A549 (cell line): ENCODE results near the gene SYCE3.

Experiments
- CHD4 ChIP-seq: fragments of 200-600 bp; sonication (generic); IDR thresholded peaks from 2 replicates; pipeline ENCODE4 v1.6.1; 2016; ENCODE audit warnings: antibody characterized with exemption, mild to moderate bottlenecking, borderline replicate concordance
- CTCF ChIP-seq: fragments of >200 bp; sonication (Bioruptor Twin); formaldehyde crosslinking; IDR thresholded peaks from 3 replicates; pipeline ENCODE4 v1.5.1; 2016
- EP300 ChIP-seq, 2 experiments: fragments of >200 bp; sonication (Bioruptor Twin); formaldehyde crosslinking; IDR thresholded peaks; 2 replicates in 1 of 2; 3 replicates in 1 of 2; pipeline ENCODE4 v1.6.1; 2016 to 2017
- HOXA7 ChIP-seq: fragments of 250-450 bp; sonication (Bioruptor Pico); IDR thresholded peaks from 2 replicates; pipeline ENCODE4 v1.5.0; 2020; ENCODE audit warnings: mild to moderate bottlenecking, moderate library complexity
- HOXB13 ChIP-seq: fragments of 250-450 bp; sonication (Bioruptor Pico); IDR thresholded peaks from 2 replicates; pipeline ENCODE4 v1.5.0; 2020; ENCODE audit warnings: low read depth, mild to moderate bottlenecking, moderate library complexity
- KDM5A ChIP-seq: fragments of 200-600 bp; sonication (generic); IDR thresholded peaks from 2 replicates; pipeline ENCODE4 v1.6.1; 2016; ENCODE audit warnings: antibody characterized with exemption, mild to moderate bottlenecking
- MAX ChIP-seq: IDR thresholded peaks from 2 replicates; pipeline ENCODE4 v1.6.1; 2012
- MAZ ChIP-seq: fragments of 150-350 bp; IDR thresholded peaks from 2 replicates; pipeline ENCODE4 v1.6.1; 2014; ENCODE audit warnings: antibody characterized with exemption, low read depth, low read length, borderline replicate concordance
- POLR2A ChIP-seq: IDR thresholded peaks from 2 replicates; pipeline ENCODE4 v1.6.1; 2012; ENCODE audit warnings: mild to moderate bottlenecking, low read length
- RAD21 ChIP-seq, 2 experiments: fragments of >200 bp in 1 of 2; sonication (Bioruptor Twin) in 1 of 2; formaldehyde crosslinking in 1 of 2; IDR thresholded peaks in 1 of 2; conservative IDR thresholded peaks in 1 of 2; 2 replicates in 1 of 2; 3 replicates in 1 of 2; pipeline ENCODE4 v1.6.1; 2012 to 2018; ENCODE audit warnings: inconsistent platforms in 1 of 2
- RCOR1 ChIP-seq: fragments of 150-350 bp; IDR thresholded peaks from 2 replicates; pipeline ENCODE4 v1.6.1; 2014; ENCODE audit warnings: antibody characterized with exemption, low read length, low read depth
- REST ChIP-seq: fragments of 200-600 bp; sonication (generic); IDR thresholded peaks from 2 replicates; pipeline ENCODE4 v1.6.1; 2016; ENCODE audit warnings: antibody characterized with exemption, mild to moderate bottlenecking, moderate library complexity
- RFX5 ChIP-seq: fragments of 450-650 bp; IDR thresholded peaks from 2 replicates; pipeline ENCODE4 v1.7.1; 2014; ENCODE audit warnings: antibody characterized with exemption, mild to moderate bottlenecking, moderate library complexity
- SMC3 ChIP-seq: fragments of >200 bp; sonication (Bioruptor Twin); formaldehyde crosslinking; IDR thresholded peaks from 3 replicates; pipeline ENCODE4 v1.6.1; 2018; ENCODE audit warnings: inconsistent platforms

DNA sequence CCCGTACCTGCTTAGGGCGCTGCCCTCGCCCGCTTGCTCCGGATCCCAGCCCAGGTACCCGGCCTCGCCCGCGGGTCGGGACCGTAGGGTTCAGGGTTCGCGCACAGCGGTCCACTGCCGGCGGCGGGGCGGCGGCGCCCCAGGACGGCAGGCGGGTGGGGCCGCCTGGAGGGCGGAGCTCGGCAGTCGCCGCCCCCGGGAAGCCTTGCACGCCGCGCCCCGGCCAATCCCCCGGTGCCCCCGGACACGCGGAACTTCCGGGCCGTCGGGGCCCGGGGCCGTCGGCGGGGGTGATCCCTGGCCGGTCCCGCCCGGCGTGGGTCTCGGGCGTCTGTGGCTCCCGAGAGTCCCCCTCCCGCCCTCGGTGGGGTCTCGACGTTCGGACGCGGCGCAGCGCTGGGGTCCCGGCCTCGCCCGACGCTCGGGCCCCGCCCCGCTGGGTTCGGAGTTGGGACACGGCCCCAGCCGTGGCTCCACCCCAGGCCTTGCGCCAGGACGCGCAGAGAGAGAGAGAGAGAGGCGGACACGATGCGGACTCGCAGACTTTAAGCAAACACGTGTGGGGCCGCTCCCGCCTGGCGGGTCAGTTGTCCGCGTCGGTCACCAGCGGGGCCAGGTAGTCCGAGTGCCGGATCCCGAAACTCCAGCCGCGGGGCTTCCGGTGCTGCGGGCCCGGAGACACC, 32.7 kb downstream of the SYCE3 start, which contains the start of gene TYMP:
- TF ChIP-seq CTCF (no peak), EP300 (IDR thresholded peaks at IDR 0.05) (no peak), POLR2A (peak; percentile 42), KDM5A (no peak), SMC3 (no peak), CHD4 (no peak), RAD21 (conservative IDR thresholded peaks at IDR 0.05 in 1 of 2, IDR thresholded peaks at IDR 0.05 in 1 of 2) (no peak), RFX5 (no peak), REST (no peak), HOXB13 (CRISPR knock-in tag) (no peak), MAZ (no peak), RCOR1 (no peak), HOXA7 (no peak), MAX (peak; percentile 92)
